Measurements from ENCODE around the gene MBP.

MBP gene

GRCh38 chr18:77109648-77110019 is 22.9 kb downstream of the MBP start:
- H3K36me3 ChIP-seq (ENCODE audit: low read depth): peaks cover 18% of the 10 kb centered on the region
- no peak overlapping the region for H3K27ac ChIP-seq (ENCODE audit: poor library complexity, severe bottlenecking)
- no peak for ATAC-seq (ENCODE audit: low read depth)
- no peak for DNase-seq (ENCODE audit: low spot score)
- H3K27me3 ChIP-seq (ENCODE audit: insufficient read depth, poor library complexity, severe bottlenecking): no peaks in the 10 kb centered on the region
- no peak overlapping the region for H3K4me3 ChIP-seq (ENCODE audit: severe bottlenecking)
- peaks cover 22% of the 10 kb centered on the region for H3K4me1 ChIP-seq (ENCODE audit: insufficient read depth, poor library complexity, severe bottlenecking)
- TF ChIP-seq CTCF (IDR thresholded peaks at IDR 0.05; ENCODE audit: poor library complexity, severe bottlenecking): no peak
- no peaks in the 10 kb centered on the region for H3K9me3 ChIP-seq (ENCODE audit: severe bottlenecking)

- no peaks in the 10 kb centered on the region for H3K9me3 ChIP-seq (ENCODE audit: severe bottlenecking)
- DNase-seq (ENCODE audit: low spot score) (no peak), ATAC-seq (ENCODE audit: low read depth) (no peak)
- peaks cover 22% of the 10 kb centered on the region for H3K4me1 ChIP-seq (ENCODE audit: insufficient read depth, poor library complexity, severe bottlenecking)
- H3K4me3 ChIP-seq (ENCODE audit: severe bottlenecking): no peak overlapping the region
- no peak for TF ChIP-seq CTCF (IDR thresholded peaks at IDR 0.05; ENCODE audit: poor library complexity, severe bottlenecking)
- H3K36me3 ChIP-seq (ENCODE audit: low read depth): peaks cover 24% of the 10 kb centered on the region
- no peak overlapping the region for H3K27ac ChIP-seq (ENCODE audit: poor library complexity, severe bottlenecking)
- no peaks in the 10 kb centered on the region for H3K27me3 ChIP-seq (ENCODE audit: insufficient read depth, poor library complexity, severe bottlenecking)
Measured at GRCh38 chr18:77108821-77109647, 23.5 kb downstream of the MBP start.

- Histone ChIP-seq H3K27ac (ENCODE audit: poor library complexity, severe bottlenecking) (no peak overlapping the region), H3K27me3 (ENCODE audit: insufficient read depth, poor library complexity, severe bottlenecking) (no peaks in the 10 kb centered on the region), H3K36me3 (ENCODE audit: low read depth) (peaks cover 28% of the 10 kb centered on the region), H3K9me3 (ENCODE audit: severe bottlenecking) (no peaks in the 10 kb centered on the region), H3K4me1 (ENCODE audit: insufficient read depth, poor library complexity, severe bottlenecking) (peaks cover 22% of the 10 kb centered on the region), H3K4me3 (ENCODE audit: severe bottlenecking) (no peak overlapping the region)
- no peak for DNase-seq (ENCODE audit: low spot score)
- peak; percentile 58 for ATAC-seq (ENCODE audit: low read depth)
- no peak for TF ChIP-seq CTCF (IDR thresholded peaks at IDR 0.05; ENCODE audit: poor library complexity, severe bottlenecking)
Measured at GRCh38 chr18:77108001-77108692, 24.4 kb downstream of the MBP start.

- no peak overlapping the region for H3K27ac ChIP-seq (ENCODE audit: poor library complexity, severe bottlenecking)
- peaks cover 30% of the 10 kb centered on the region for H3K4me1 ChIP-seq (ENCODE audit: insufficient read depth, poor library complexity, severe bottlenecking)
- DNase-seq (ENCODE audit: low spot score): no peak
- H3K9me3 ChIP-seq (ENCODE audit: severe bottlenecking): no peaks in the 10 kb centered on the region
- ATAC-seq (ENCODE audit: low read depth): no peak
- H3K36me3 ChIP-seq (ENCODE audit: low read depth): peaks cover 31% of the 10 kb centered on the region
- no peak for TF ChIP-seq CTCF (IDR thresholded peaks at IDR 0.05; ENCODE audit: poor library complexity, severe bottlenecking)
- H3K4me3 ChIP-seq (ENCODE audit: severe bottlenecking): no peak overlapping the region
- H3K27me3 ChIP-seq (ENCODE audit: insufficient read depth, poor library complexity, severe bottlenecking): no peaks in the 10 kb centered on the region
Measured at GRCh38 chr18:77107292-77107691, 25.3 kb downstream of the MBP start.

GRCh38 chr18:77106331-77106730 is 26.3 kb downstream of the MBP start:
- no peak overlapping the region for H3K27ac ChIP-seq (ENCODE audit: poor library complexity, severe bottlenecking)
- no peak for ATAC-seq (ENCODE audit: low read depth)

More at GRCh38 chr18:77106331-77106730, 26.3 kb downstream of the MBP start:
- H3K4me3 ChIP-seq (ENCODE audit: severe bottlenecking): no peak overlapping the region
- no peak for TF ChIP-seq CTCF (IDR thresholded peaks at IDR 0.05; ENCODE audit: poor library complexity, severe bottlenecking)
- no peak for DNase-seq (ENCODE audit: low spot score)
- H3K27me3 ChIP-seq (ENCODE audit: insufficient read depth, poor library complexity, severe bottlenecking): no peaks in the 10 kb centered on the region
- H3K4me1 ChIP-seq (ENCODE audit: insufficient read depth, poor library complexity, severe bottlenecking): peaks cover 30% of the 10 kb centered on the region
- no peaks in the 10 kb centered on the region for H3K9me3 ChIP-seq (ENCODE audit: severe bottlenecking)
- H3K36me3 ChIP-seq (ENCODE audit: low read depth): peaks cover 31% of the 10 kb centered on the region
